Liver (tissue), 9 donors: Measurements from ENCODE around the gene ZNF423. TPM values are rescaled to one million over a fixed set of nuclear protein-coding genes. Genes with fewer than 3 reads are reported as not detected.

Experiments used
- DNase-seq: peaks from one replicate; pipeline ENCODE4 v3.0.0-alpha.2; 2017; ENCODE audit warnings: low spot score
- H3K27ac ChIP-seq, 2 donors: one replicate each; pipeline ENCODE4 v1.7.0; 2013; ENCODE audit warnings: inconsistent platforms in 2 of 2, low read length in 2 of 2, control low read depth in 1 of 2, low read depth in 1 of 2, mild to moderate bottlenecking in 1 of 2
- H3K27me3 ChIP-seq, 4 donors: one replicate each; pipeline versions ENCODE4 v1.6.1 to v1.7.0; 2013; ENCODE audit warnings: low read length in 3 of 4, inconsistent platforms in 1 of 4, mild to moderate bottlenecking in 1 of 4, moderate library complexity in 1 of 4; ENCODE audit not compliant: control insufficient read depth in 4 of 4, insufficient read depth in 4 of 4
- H3K36me3 ChIP-seq, 4 donors: one replicate each; pipeline versions ENCODE4 v1.6.1 to v1.7.0; 2013; ENCODE audit warnings: low read length in 3 of 4, mild to moderate bottlenecking in 3 of 4, low read depth in 1 of 4, moderate library complexity in 1 of 4; ENCODE audit not compliant: control insufficient read depth in 4 of 4, insufficient read depth in 3 of 4
- H3K4me1 ChIP-seq, 4 donors: one replicate each; pipeline versions ENCODE4 v1.6.1 to v1.7.0; 2013; ENCODE audit warnings: low read length in 3 of 4, mild to moderate bottlenecking in 3 of 4, moderate library complexity in 1 of 4; ENCODE audit not compliant: control insufficient read depth in 4 of 4, insufficient read depth in 4 of 4
- H3K4me3 ChIP-seq, 3 donors: one replicate each; pipeline versions ENCODE4 v1.6.1 to v1.7.0; 2013; ENCODE audit warnings: low read length in 3 of 3, control low read depth in 1 of 3, low read depth in 1 of 3, mild to moderate bottlenecking in 1 of 3
- H3K9ac ChIP-seq, 2 donors: one replicate each; pipeline ENCODE4 v1.7.0; 2013; ENCODE audit warnings: low read length in 2 of 2, mild to moderate bottlenecking in 2 of 2, moderate library complexity in 2 of 2, control low read depth in 1 of 2, low read depth in 1 of 2
- H3K9me3 ChIP-seq, 4 donors: one replicate each; pipeline versions ENCODE4 v1.6.1 to v1.7.0; 2013; ENCODE audit warnings: low read length in 3 of 4; ENCODE audit not compliant: control insufficient read depth in 4 of 4
- EGR1 ChIP-seq, 2 donors: IDR thresholded peaks; 2 replicates each; pipeline ENCODE4 v1.6.1; 2016 to 2018; ENCODE audit warnings: antibody characterized with exemption in 2 of 2, low read depth in 2 of 2
- FOXA1 ChIP-seq: IDR thresholded peaks from 2 replicates; pipeline ENCODE4 v1.6.1; 2016; ENCODE audit warnings: antibody characterized with exemption
- GABPA ChIP-seq, 2 donors: IDR thresholded peaks in 1 of 2; conservative IDR thresholded peaks in 1 of 2; 2 replicates each; pipeline ENCODE4 v1.6.1; 2016; ENCODE audit warnings: antibody characterized with exemption in 2 of 2, mild to moderate bottlenecking in 1 of 2, moderate library complexity in 1 of 2
- HNF4A ChIP-seq, 2 donors: conservative IDR thresholded peaks; 2 replicates each; pipeline ENCODE4 v1.6.1; 2016; ENCODE audit warnings: antibody characterized with exemption in 2 of 2, mild to moderate bottlenecking in 2 of 2
- HNF4G ChIP-seq: IDR thresholded peaks from 2 replicates; pipeline ENCODE4 v1.6.1; 2016; ENCODE audit warnings: antibody characterized with exemption
- JUND ChIP-seq, 2 donors: IDR thresholded peaks; 2 replicates each; pipeline ENCODE4 v1.6.1; 2016; ENCODE audit warnings: antibody characterized with exemption in 2 of 2
- NR2F2 ChIP-seq: IDR thresholded peaks from 2 replicates; pipeline ENCODE4 v1.6.1; 2016; ENCODE audit warnings: antibody characterized with exemption
- RAD21 ChIP-seq, 2 donors: IDR thresholded peaks; 2 replicates each; pipeline ENCODE4 v1.6.1; 2016; ENCODE audit warnings: antibody characterized with exemption in 2 of 2, mild to moderate bottlenecking in 2 of 2
- RXRA ChIP-seq, 2 donors: IDR thresholded peaks; 2 replicates each; pipeline ENCODE4 v1.6.1; 2017 to 2018; ENCODE audit warnings: antibody characterized with exemption in 2 of 2, mild to moderate bottlenecking in 1 of 2
- SP1 ChIP-seq: IDR thresholded peaks from 2 replicates; pipeline ENCODE4 v1.6.1; 2018; ENCODE audit warnings: antibody characterized with exemption, mild to moderate bottlenecking
- TAF1 ChIP-seq: conservative IDR thresholded peaks from 2 replicates; pipeline ENCODE4 v1.6.1; 2016; ENCODE audit warnings: antibody characterized with exemption, mild to moderate bottlenecking
- YY1 ChIP-seq: IDR thresholded peaks from 2 replicates; pipeline ENCODE4 v1.6.1; 2016; ENCODE audit warnings: antibody characterized with exemption, mild to moderate bottlenecking
- WGBS: extraction: QIAGEN DNeasy Blood & Tissue Kit; methylation state at CpG from one replicate; pipeline ENCODE4 v1.1.7; 2013; 5-methylcytosine and 5-hydroxymethylcytosine counted together
- polyA plus RNA-seq, 2 donors: library from polyadenylated mRNA; stranded (reverse) in 1 of 2; unstranded in 1 of 2; fragments of 200-250 nt in 1 of 2; fragments of >200 nt in 1 of 2; fragmentation: Nextera tagmentation in 1 of 2; extraction: Ambion mirVana in 1 of 2; gene quantifications; one replicate each; pipeline versions ENCODE4 v1.2.1 to v1.2.3, GENCODE V29; 2013 to 2015
- total RNA-seq, 2 donors: library from RNA; depleted of rRNA; stranded (reverse); fragments of >200 nt; gene quantifications; one replicate each; pipeline ENCODE4 v1.2.3, GENCODE V29; 2014
- TF ChIP-seq, protein P1 (sequence below): IDR thresholded peaks from 2 replicates; pipeline ENCODE4 v1.6.1; 2016; ENCODE audit warnings: antibody characterized with exemption, mild to moderate bottlenecking
- TF ChIP-seq, protein P2 (sequence below): IDR thresholded peaks from 2 replicates; pipeline ENCODE4 v1.6.1; 2016; ENCODE audit warnings: antibody characterized with exemption
- TF ChIP-seq, protein P3 (sequence below): IDR thresholded peaks from 2 replicates; pipeline ENCODE4 v1.6.1; 2016; ENCODE audit warnings: antibody characterized with exemption
- TF ChIP-seq, protein P4 (sequence below): fragments of 150-350 bp; IDR thresholded peaks from 2 replicates; pipeline ENCODE4 v1.5.1; 2017; ENCODE audit warnings: improper control_type of control experiment, low read depth, low read length; ENCODE audit not compliant: missing input control
- TF ChIP-seq, protein P5 (sequence below): IDR thresholded peaks from 2 replicates; pipeline ENCODE4 v1.6.1; 2016; ENCODE audit warnings: antibody characterized with exemption
- donor health status: healthy.
- donor health status: healthy.
- donor health status: healthy.
- donor health status: healthy.
- donor health status: healthy.

The ZNF423 gene
- total and polyA plus RNA-seq, 4 donors = 0.24 to 1.6 (median 0.39) TPM

DNA sequence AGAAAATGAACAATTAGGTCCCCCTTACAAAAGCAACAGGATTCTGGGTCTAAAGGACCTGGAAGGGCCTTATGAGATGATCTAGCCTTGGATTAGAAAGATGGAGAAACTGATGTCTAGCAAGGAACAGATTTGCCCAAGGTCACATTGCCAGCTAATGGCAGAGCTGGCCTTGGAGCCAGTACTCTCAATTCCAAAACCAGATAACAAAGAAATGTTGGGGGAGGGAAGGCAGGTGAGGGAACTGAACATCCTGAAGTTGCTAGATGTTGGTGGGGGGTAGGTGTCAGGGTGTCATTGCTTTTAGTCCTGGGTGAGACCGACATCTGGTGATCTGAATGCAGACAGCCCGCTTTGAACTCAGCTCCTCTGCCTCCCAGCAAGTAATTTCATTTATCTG lies 11.3 kb upstream of the ZNF423 start:
- H3K4me3 ChIP-seq = no peak overlapping the region

DNA sequence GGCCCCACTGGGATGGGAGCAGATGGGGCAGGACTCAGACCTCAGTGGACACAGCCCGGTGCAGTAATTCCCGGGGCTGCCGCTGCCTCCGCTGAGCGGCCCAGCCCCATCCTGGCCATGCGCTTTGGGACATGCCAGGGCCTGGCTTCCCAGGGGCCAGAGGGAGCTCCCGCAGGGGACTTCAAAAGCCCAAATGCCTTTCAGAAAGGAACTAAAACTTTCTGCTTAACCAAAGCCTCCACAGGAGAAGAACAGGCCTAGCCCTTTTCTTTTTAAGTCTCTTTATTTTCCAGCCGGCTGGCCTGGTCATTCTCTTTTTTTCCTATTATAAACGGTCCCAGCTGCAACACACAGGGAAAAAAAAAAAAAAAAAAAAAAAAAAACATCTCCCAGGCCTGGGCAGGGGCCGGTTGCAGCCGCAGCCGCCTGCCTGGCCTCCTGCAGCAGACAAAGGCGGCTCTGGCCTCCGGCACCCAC lies 10.7 kb upstream of the ZNF423 start:
- Histone ChIP-seq H3K36me3 (no peaks in the 10 kb centered on the region), H3K4me1 (no peaks in the 10 kb centered on the region), H3K9ac (no peak overlapping the region), H3K27ac (no peak overlapping the region), H3K4me3 (no peak overlapping the region), H3K9me3 (no peaks in the 10 kb centered on the region), H3K27me3 (peaks cover 0 to 3% (median 1%) of the 10 kb centered on the region in 4 donors)
- no peak for TF ChIP-seq JUND (IDR thresholded peaks at IDR 0.05)
- TF ChIP-seq NR2F2 = no peak
- TF ChIP-seq, protein P1, sequence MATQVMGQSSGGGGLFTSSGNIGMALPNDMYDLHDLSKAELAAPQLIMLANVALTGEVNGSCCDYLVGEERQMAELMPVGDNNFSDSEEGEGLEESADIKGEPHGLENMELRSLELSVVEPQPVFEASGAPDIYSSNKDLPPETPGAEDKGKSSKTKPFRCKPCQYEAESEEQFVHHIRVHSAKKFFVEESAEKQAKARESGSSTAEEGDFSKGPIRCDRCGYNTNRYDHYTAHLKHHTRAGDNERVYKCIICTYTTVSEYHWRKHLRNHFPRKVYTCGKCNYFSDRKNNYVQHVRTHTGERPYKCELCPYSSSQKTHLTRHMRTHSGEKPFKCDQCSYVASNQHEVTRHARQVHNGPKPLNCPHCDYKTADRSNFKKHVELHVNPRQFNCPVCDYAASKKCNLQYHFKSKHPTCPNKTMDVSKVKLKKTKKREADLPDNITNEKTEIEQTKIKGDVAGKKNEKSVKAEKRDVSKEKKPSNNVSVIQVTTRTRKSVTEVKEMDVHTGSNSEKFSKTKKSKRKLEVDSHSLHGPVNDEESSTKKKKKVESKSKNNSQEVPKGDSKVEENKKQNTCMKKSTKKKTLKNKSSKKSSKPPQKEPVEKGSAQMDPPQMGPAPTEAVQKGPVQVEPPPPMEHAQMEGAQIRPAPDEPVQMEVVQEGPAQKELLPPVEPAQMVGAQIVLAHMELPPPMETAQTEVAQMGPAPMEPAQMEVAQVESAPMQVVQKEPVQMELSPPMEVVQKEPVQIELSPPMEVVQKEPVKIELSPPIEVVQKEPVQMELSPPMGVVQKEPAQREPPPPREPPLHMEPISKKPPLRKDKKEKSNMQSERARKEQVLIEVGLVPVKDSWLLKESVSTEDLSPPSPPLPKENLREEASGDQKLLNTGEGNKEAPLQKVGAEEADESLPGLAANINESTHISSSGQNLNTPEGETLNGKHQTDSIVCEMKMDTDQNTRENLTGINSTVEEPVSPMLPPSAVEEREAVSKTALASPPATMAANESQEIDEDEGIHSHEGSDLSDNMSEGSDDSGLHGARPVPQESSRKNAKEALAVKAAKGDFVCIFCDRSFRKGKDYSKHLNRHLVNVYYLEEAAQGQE = no peak
- no peak for TF ChIP-seq YY1
- TF ChIP-seq, protein P2, sequence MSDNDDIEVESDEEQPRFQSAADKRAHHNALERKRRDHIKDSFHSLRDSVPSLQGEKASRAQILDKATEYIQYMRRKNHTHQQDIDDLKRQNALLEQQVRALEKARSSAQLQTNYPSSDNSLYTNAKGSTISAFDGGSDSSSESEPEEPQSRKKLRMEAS = no peak
- TF ChIP-seq FOXA1 = no peak
- no peak for TF ChIP-seq SP1
- TF ChIP-seq HNF4A (conservative IDR thresholded peaks at IDR 0.05) = no peak
- no peak for DNase-seq
- WGBS = 87% methylated on average over 14 of the region's 14 CpGs

More for the DNA sequence above, 11.3 kb upstream of the ZNF423 start:
- Histone ChIP-seq H3K27ac (no peak overlapping the region), H3K36me3 (no peaks in the 10 kb centered on the region), H3K9me3 (no peaks in the 10 kb centered on the region), H3K9ac (no peak overlapping the region), H3K27me3 (peaks cover 0 to 3% (median 1%) of the 10 kb centered on the region in 4 donors), H3K4me1 (no peaks in the 10 kb centered on the region)
- WGBS = 94% methylated on average over 2 of the region's 2 CpGs
- no peak for TF ChIP-seq FOXA1
- no peak for DNase-seq

DNA sequence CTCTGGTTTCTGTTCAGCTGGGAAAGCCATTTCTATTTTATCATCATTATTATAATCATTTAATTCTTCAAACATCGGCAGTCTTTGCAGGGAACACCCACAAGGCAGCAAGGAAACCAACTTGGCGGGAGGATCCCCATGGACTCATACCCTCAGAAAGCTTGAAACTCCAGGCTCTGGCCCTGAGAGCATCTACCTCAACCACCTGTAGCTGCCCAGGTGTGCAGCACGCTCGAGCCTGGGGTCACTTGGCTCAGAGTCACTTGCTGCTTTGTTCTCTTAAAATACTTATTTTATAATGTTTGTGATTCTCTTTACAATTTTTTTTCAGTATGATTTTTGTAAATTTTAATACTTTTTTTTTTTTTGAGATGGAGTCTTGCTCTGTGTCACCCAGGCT lies 6.8 kb upstream of the ZNF423 start:
- H3K9ac ChIP-seq = no peak overlapping the region
- WGBS = 81% methylated on average over 4 of the region's 4 CpGs
- peaks cover 0 to 2% (median 0%) of the 10 kb centered on the region in 4 donors for H3K27me3 ChIP-seq
- H3K4me3 ChIP-seq = no peak overlapping the region
- no peak overlapping the region for H3K27ac ChIP-seq
- peaks cover 4 to 16% (median 11%) of the 10 kb centered on the region in 4 donors for H3K4me1 ChIP-seq
- H3K9me3 ChIP-seq = no peaks in the 10 kb centered on the region
- no peak for DNase-seq
- H3K36me3 ChIP-seq = no peaks in the 10 kb centered on the region
- TF ChIP-seq HNF4G (no peak), JUND (IDR thresholded peaks at IDR 0.05) (no peak), GABPA (IDR thresholded peaks at IDR 0.05 in 1 of 2, conservative IDR thresholded peaks at IDR 0.05 in 1 of 2) (no peak), HNF4A (conservative IDR thresholded peaks at IDR 0.05) (no peak), RXRA (IDR thresholded peaks at IDR 0.05) (no peak), YY1 (no peak), NR2F2 (no peak), EGR1 (IDR thresholded peaks at IDR 0.05; ENCODE audit: low read depth in 2 of 2) (no peak), TAF1 (no peak), RAD21 (IDR thresholded peaks at IDR 0.05) (no peak)
- TF ChIP-seq, protein P3, sequence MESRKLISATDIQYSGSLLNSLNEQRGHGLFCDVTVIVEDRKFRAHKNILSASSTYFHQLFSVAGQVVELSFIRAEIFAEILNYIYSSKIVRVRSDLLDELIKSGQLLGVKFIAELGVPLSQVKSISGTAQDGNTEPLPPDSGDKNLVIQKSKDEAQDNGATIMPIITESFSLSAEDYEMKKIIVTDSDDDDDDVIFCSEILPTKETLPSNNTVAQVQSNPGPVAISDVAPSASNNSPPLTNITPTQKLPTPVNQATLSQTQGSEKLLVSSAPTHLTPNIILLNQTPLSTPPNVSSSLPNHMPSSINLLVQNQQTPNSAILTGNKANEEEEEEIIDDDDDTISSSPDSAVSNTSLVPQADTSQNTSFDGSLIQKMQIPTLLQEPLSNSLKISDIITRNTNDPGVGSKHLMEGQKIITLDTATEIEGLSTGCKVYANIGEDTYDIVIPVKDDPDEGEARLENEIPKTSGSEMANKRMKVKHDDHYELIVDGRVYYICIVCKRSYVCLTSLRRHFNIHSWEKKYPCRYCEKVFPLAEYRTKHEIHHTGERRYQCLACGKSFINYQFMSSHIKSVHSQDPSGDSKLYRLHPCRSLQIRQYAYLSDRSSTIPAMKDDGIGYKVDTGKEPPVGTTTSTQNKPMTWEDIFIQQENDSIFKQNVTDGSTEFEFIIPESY = no peak
- TF ChIP-seq, protein P4, sequence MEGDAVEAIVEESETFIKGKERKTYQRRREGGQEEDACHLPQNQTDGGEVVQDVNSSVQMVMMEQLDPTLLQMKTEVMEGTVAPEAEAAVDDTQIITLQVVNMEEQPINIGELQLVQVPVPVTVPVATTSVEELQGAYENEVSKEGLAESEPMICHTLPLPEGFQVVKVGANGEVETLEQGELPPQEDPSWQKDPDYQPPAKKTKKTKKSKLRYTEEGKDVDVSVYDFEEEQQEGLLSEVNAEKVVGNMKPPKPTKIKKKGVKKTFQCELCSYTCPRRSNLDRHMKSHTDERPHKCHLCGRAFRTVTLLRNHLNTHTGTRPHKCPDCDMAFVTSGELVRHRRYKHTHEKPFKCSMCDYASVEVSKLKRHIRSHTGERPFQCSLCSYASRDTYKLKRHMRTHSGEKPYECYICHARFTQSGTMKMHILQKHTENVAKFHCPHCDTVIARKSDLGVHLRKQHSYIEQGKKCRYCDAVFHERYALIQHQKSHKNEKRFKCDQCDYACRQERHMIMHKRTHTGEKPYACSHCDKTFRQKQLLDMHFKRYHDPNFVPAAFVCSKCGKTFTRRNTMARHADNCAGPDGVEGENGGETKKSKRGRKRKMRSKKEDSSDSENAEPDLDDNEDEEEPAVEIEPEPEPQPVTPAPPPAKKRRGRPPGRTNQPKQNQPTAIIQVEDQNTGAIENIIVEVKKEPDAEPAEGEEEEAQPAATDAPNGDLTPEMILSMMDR = no peak
- TF ChIP-seq, protein P1 = no peak
- TF ChIP-seq, protein P5, sequence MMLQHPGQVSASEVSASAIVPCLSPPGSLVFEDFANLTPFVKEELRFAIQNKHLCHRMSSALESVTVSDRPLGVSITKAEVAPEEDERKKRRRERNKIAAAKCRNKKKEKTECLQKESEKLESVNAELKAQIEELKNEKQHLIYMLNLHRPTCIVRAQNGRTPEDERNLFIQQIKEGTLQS = no peak
